GM20431 (cell line): ENCODE data around the gene GPR135.

Experiments used
- in situ Hi-C: fragments of 300-500 bp; cut with MseI, MboI; formaldehyde crosslinking; loops from one replicate; pipeline ENCODE4 v1.15.0; 2020; ENCODE audit warnings: low sequenced_read_pairs; ENCODE audit not compliant: unreplicated experiment

The GPR135 gene

DNA sequence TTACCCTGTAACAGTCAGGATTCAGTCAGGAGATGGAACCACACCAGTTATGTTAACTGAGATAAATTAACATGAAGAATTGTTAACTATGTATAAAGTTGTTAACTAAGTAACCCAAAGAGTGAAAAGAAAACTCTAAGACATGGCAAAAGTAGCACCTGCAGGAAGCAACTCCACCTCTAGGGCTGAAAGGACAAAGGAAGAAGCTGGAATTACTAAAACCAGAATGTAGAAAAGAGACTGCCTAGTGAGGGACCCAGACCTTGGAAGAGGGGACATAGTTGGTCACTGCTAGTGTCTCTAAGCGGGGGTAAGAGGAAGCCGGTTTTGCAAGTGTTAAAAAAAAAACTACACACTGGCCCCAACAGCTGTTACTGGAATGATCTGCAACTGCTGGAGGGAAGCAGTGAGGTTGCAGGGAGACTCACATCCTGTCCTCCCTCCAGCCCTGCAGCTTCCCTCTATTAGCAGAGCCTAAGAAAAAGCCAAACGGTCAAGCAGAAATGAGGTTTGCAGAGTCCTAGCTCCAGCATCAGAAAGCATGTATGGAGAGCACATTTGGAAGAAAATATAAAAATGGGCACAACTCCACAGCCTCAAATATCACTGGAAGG, 39.8 kb downstream of the GPR135 start:
- in situ Hi-C loops, result no loop called here

- in situ Hi-C loops, result no loop called here
Observed at GRCh38 chr14:59424341-59425071, 40.7 kb downstream of the GPR135 start.

- in situ Hi-C loops, result no loop called here
Observed at GRCh38 chr14:59422069-59422881, 42.9 kb downstream of the GPR135 start.

DNA sequence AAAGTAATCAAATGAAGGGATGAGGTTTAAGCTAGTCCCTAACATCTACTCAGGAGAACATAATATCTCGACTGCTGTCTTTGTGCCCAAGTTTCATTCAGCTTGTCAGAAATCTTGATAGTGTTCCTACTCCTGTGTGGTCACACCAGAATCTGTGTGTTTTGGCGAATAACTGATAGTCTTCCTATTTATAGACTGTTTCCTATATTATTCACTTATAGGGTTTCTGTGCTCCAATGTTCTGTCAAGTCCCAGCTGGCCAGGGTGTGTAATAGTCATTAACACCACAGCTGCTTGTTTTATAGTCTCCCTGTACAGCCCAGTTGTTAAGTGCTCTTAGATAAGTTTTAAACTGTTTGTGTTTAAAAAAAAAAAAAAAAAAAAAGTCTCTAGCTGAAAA, 45.9 kb downstream of the GPR135 start:
- in situ Hi-C loops, result no loop called here

GRCh38 chr14:59417311-59417710, 47.9 kb downstream of the GPR135 start:
- in situ Hi-C loops, result no loop called here

DNA sequence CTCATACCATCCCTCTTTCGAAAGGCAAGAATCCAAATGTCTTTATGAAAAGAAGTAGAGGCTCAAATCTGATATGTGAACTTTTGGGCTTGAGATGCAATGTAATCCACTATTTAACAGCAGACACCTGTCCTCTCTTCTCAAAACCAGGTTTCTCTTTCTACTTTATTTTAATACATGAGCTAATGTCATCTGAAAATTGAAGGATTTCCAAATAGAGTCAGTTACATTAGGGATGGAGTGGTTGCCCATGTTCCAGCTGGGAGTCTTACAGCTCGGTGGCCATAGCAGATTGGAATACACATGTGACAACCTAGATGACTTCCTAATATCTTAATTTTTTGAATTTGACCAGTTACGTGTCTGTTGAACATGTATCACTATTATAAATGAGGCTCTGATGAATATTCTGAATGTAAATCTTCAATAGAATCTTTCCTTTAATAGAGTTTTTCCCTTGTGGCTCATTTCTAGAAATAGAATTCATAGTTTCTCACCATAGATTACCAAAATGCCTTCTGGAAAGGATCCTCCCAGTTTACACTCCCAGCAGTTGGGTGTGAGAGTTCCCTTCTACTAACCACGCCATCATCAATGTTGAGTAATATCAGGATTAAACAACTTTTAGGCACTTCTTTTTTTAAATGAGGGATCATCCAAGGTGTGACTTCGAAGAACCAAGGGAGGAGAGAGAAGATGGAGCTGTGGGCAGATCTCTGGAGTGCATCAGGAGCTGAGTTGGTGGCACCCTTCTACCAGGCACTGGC, 49.2 kb downstream of the GPR135 start:
- in situ Hi-C loops, result no loop called here
